Right atrium auricular region (tissue), 2 donors: ENCODE results near the gene GALNT5. TPM values are rescaled to one million over a fixed set of nuclear protein-coding genes. Genes with fewer than 3 reads are reported as not detected.
A peak's percentile ranks its signal among the peaks of the same experiment; 100 is the strongest.

Source experiments
- DNase-seq: peaks from one replicate; pipeline ENCODE4 v3.0.0-alpha.2; 2019; ENCODE audit warnings: low spot score
- H3K27ac ChIP-seq, 2 donors: fragments of 200-600 bp; sonication (generic); 1 replicate in 1 of 2; 2 replicates in 1 of 2; pipeline ENCODE4 v1.5.1; 2016 to 2019
- H3K27me3 ChIP-seq, 2 donors: fragments of 200-600 bp; sonication (generic); one replicate each; pipeline versions ENCODE4 v1.5.1 to v1.6.0; 2017 to 2019
- H3K36me3 ChIP-seq: fragments of 200-600 bp; sonication (generic); one replicate; pipeline ENCODE4 v1.5.1; 2016
- H3K4me1 ChIP-seq, 2 donors: fragments of 200-600 bp; sonication (generic); one replicate each; pipeline versions ENCODE4 v1.5.1 to v1.6.0; 2017 to 2019
- H3K4me3 ChIP-seq, 2 donors: fragments of 200-600 bp; sonication (generic); 1 replicate in 1 of 2; 2 replicates in 1 of 2; pipeline ENCODE4 v1.5.1; 2017 to 2019; ENCODE audit warnings: mild to moderate bottlenecking in 1 of 2, moderate library complexity in 1 of 2
- H3K9me3 ChIP-seq, 2 donors: fragments of 200-600 bp; sonication (generic); one replicate each; pipeline ENCODE4 v1.5.1; 2019
- total RNA-seq, 2 donors: library from RNA; depleted of rRNA; stranded (reverse); fragments of >200 nt; gene quantifications; one replicate each; pipeline ENCODE4 v1.1.0, GENCODE V29; 2016
- TF ChIP-seq, protein P1 (sequence below), 2 donors: fragments of 200-600 bp; sonication (generic); IDR thresholded peaks; one replicate each; pipeline ENCODE4 v1.5.1; 2019; ENCODE audit warnings: antibody characterized with exemption in 2 of 2

GALNT5 gene, protein sequence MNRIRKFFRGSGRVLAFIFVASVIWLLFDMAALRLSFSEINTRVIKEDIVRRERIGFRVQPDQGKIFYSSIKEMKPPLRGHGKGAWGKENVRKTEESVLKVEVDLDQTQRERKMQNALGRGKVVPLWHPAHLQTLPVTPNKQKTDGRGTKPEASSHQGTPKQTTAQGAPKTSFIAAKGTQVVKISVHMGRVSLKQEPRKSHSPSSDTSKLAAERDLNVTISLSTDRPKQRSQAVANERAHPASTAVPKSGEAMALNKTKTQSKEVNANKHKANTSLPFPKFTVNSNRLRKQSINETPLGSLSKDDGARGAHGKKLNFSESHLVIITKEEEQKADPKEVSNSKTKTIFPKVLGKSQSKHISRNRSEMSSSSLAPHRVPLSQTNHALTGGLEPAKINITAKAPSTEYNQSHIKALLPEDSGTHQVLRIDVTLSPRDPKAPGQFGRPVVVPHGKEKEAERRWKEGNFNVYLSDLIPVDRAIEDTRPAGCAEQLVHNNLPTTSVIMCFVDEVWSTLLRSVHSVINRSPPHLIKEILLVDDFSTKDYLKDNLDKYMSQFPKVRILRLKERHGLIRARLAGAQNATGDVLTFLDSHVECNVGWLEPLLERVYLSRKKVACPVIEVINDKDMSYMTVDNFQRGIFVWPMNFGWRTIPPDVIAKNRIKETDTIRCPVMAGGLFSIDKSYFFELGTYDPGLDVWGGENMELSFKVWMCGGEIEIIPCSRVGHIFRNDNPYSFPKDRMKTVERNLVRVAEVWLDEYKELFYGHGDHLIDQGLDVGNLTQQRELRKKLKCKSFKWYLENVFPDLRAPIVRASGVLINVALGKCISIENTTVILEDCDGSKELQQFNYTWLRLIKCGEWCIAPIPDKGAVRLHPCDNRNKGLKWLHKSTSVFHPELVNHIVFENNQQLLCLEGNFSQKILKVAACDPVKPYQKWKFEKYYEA
- under 1 TPM; 0.20 to 0.67 TPM for total RNA-seq

DNA sequence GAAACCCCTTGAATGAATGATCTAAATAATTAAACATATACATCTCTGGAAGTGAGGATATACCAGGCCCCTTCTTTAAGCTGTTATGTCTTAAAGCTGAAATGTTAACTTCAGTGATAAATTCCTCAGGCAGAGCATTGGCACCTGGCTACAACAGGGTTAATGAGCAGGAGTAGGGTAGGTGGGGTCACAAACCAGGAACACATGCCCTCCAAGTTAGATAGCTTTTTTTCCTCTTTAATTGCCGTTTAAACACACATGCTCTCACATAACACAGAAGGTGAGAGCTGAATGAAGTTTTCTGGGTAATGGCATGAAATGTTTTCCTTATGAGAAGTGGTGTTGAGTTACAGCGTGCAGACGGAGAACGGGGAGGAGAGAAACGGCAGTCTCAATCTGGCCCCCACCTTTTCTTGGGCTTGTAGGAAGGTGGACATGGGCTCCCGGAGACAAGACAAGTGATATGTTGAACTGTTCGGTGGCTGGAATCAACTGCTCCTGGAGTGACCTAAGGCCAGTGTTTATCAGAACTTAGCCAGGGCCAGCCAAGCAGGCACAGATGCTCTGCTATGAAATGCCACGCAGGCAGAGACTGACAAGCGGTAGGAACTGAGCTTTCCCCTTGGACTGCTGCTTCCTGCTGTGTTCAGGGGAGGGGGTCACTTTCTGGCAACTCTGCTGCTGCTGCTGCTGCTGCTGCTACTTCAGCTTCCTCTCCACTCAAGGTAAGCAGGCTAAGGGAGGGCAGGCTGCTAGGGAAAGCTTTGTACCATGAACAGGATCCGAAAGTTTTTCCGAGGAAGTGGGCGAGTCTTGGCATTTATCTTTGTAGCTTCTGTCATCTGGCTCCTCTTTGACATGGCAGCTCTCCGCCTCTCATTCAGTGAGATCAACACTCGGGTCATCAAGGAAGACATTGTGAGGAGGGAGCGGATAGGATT, at the start of gene GALNT5:
Gene GALNT5 (plus strand): TSS at position 394 of the 941 bp plus-strand sequence. CDS start 378 bp downstream, at position 772.
- Histone ChIP-seq H3K27ac (peak within 1 kb of the TSS in 1 of 2 donors; percentile 15), H3K36me3 (no peaks in the 10 kb centered on the region), H3K9me3 (no peaks in the 10 kb centered on the region), H3K27me3 (no peaks in the 10 kb centered on the region), H3K4me3 (peak within 1 kb of the TSS; percentile 18 to 41), H3K4me1 (peaks cover 0 to 18% of the 10 kb centered on the region in 2 donors)
- TF ChIP-seq, protein P1, sequence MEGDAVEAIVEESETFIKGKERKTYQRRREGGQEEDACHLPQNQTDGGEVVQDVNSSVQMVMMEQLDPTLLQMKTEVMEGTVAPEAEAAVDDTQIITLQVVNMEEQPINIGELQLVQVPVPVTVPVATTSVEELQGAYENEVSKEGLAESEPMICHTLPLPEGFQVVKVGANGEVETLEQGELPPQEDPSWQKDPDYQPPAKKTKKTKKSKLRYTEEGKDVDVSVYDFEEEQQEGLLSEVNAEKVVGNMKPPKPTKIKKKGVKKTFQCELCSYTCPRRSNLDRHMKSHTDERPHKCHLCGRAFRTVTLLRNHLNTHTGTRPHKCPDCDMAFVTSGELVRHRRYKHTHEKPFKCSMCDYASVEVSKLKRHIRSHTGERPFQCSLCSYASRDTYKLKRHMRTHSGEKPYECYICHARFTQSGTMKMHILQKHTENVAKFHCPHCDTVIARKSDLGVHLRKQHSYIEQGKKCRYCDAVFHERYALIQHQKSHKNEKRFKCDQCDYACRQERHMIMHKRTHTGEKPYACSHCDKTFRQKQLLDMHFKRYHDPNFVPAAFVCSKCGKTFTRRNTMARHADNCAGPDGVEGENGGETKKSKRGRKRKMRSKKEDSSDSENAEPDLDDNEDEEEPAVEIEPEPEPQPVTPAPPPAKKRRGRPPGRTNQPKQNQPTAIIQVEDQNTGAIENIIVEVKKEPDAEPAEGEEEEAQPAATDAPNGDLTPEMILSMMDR (IDR thresholded peaks at IDR 0.05), result no peak
- DNase-seq, result no peak

DNA sequence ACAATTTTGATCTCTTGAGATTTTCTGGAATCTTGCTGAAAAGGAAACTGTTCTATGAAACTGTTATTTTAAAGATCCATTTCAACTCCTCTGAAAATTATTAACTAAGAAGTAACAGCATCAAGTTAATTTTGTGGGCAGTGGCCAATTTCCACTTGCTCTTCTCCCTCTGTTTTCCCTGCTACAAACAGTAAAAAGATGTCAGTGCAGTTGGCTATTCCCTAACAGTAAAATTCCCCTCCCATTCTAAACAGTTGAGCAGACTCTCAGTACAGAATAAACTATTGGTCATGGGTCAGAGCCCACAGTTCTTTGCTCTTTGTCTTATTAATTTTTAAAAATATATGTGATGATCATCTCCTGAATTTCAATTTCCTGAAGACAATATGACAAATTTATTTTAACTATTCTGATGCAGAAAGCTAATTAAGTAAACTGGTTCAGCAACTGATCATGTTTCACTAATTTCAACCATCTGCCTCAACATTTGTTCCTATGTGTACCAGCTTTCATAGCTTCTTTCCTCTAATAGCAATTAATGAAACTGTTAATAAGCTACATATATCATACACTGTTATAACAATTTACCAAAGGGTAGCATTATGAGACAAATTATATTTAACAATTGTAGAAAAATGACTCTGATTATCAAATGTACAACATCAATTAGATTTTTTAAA, 41.1 kb upstream of the GALNT5 start:
- Histone ChIP-seq H3K9me3 (no peaks in the 10 kb centered on the region), H3K27ac (no peak overlapping the region), H3K4me3 (no peak overlapping the region), H3K36me3 (no peaks in the 10 kb centered on the region), H3K4me1 (no peaks in the 10 kb centered on the region), H3K27me3 (no peaks in the 10 kb centered on the region)
- TF ChIP-seq, protein P1 (IDR thresholded peaks at IDR 0.05), result no peak
- DNase-seq, result no peak

DNA sequence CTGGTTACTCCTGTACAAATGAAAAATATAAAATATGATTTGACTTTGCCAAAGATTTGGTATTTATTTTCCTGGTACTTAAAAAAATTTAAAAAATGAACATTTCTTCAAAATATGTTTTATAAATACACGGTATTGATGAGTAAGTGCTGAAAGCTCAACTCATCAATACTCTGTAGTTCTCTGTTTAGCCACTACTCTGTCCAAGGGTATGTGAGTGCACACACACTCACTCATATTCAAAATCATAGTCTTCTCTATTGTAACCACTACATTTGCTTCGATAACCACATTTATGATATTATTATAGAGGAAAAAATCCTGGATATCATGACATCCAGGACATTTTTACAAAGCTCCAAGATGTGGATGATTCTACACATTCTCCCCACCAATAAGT, 40.1 kb upstream of the GALNT5 start:
- TF ChIP-seq, protein P1 (IDR thresholded peaks at IDR 0.05), result no peak
- Histone ChIP-seq H3K36me3 (no peaks in the 10 kb centered on the region), H3K9me3 (no peaks in the 10 kb centered on the region), H3K27ac (no peak overlapping the region), H3K27me3 (no peaks in the 10 kb centered on the region), H3K4me3 (no peak overlapping the region), H3K4me1 (no peaks in the 10 kb centered on the region)
- no peak for DNase-seq

DNA sequence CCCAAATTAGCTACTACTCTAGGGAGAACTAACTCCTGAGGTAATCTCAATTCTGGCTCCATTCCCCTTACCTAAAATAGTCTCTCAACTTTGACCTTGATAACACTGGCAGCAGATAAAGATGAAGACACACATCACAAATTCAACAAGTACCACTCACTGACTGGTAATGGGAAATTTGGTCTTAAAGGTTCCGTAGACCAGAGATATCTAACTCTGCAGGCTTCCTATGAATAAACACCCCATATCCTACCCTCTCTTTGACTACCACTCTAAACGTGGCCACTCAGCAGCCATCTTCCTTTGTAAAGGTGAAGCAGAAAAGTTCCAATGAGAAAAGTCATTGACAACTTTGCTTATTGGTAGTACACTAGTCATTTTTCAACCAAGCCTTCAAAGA, 38.6 kb upstream of the GALNT5 start:
- H3K4me1 ChIP-seq, result no peaks in the 10 kb centered on the region
- H3K9me3 ChIP-seq, result no peaks in the 10 kb centered on the region
- TF ChIP-seq, protein P1 (IDR thresholded peaks at IDR 0.05), result no peak
- H3K27ac ChIP-seq, result no peak overlapping the region
- H3K4me3 ChIP-seq, result no peak overlapping the region
- no peaks in the 10 kb centered on the region for H3K27me3 ChIP-seq
- no peak for DNase-seq
- no peaks in the 10 kb centered on the region for H3K36me3 ChIP-seq

DNA sequence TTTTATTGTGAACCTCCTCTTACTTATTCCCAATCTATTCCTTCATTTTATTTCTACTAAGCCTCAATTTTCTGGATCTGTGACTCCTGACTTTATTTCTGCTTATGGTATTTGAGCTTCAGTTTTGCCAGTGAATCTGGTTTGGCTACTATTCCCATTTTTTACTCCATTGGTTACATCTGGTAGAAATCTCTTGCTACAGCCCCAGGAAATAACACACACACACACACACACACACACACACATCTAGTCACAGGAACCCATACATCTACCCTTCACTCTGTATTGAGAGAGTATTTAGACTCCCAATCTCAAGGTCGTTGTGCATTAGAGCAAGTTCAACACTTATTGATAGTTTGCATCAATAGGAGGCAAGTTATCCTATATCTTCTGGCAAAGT, 37.0 kb upstream of the GALNT5 start:
- Histone ChIP-seq H3K36me3 (no peaks in the 10 kb centered on the region), H3K9me3 (no peaks in the 10 kb centered on the region), H3K27ac (no peak overlapping the region), H3K27me3 (no peaks in the 10 kb centered on the region), H3K4me3 (no peak overlapping the region), H3K4me1 (no peaks in the 10 kb centered on the region)
- DNase-seq, result no peak
- TF ChIP-seq, protein P1 (IDR thresholded peaks at IDR 0.05), result no peak
